Muscle of arm (tissue), 12 donors: Measurements from ENCODE around the gene KRT83. TPM values are rescaled to one million over a fixed set of nuclear protein-coding genes. Genes with fewer than 3 reads are reported as not detected.
A peak's percentile ranks its signal among the peaks of the same experiment; 100 is the strongest.
"Not testable (repeated sequence)": the region's sequence is repeated elsewhere in the genome, so short reads cannot be mapped to it uniquely, and the experiment has no call there.

Experiments
- DNase-seq: peaks from one replicate; pipeline ENCODE4 v3.0.0-alpha.2; 2013
- polyA plus RNA-seq, 12 donors: library from polyadenylated mRNA; unstranded; fragments of 120-200 nt; gene quantifications; one replicate each; pipeline ENCODE4 v1.2.1, GENCODE V29; 2013; ENCODE audit not compliant: insufficient read length in 12 of 12

KRT83 gene
- polyA plus RNA-seq, 12 donors = 0.09 TPM; not detected in 11

DNA sequence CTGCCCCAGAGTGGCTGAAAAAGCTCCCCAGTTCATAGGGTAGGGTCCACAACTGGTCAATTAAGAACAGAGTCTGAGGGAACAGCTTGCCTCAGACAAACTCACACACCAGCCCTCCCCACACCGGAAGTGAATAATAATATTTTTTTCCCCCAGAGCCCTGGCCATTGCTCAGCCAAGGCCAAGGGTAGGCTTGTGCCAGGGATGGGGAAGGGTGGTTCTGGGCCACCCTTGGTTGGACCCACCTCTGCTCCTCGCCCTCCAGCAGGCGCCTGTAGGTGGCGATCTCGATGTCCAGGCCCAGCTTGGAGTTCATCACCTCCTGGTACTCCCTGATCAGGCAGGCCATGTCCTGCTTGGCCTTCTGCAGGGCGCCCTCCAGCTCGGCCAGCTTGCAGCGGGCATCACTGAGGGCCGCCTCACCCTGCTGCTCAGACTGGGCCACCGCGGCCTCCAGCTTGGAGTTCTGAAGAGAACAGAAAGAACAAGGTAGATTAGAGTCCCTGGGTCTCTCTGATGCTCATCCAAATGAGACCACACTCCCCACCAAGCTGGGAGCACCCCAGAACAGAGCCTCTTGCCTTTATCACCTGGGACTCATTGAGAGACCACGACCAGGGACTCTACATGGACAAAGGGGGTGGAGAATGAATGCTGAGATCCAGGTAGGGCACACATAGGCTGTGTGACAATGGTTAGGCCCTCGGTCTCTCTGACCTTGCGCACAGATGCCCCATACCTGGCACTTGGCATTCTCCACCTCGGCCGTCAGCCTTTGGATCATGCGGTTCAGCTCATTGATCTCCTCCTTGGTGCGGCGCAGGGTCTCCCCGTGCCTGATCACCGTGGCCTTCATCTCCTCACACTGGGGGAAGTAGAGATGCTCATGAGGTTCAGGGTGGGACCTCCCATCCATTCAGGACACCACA is 34.1 kb downstream of the KRT83 start:
- not testable (repeated sequence) for DNase-seq

DNA sequence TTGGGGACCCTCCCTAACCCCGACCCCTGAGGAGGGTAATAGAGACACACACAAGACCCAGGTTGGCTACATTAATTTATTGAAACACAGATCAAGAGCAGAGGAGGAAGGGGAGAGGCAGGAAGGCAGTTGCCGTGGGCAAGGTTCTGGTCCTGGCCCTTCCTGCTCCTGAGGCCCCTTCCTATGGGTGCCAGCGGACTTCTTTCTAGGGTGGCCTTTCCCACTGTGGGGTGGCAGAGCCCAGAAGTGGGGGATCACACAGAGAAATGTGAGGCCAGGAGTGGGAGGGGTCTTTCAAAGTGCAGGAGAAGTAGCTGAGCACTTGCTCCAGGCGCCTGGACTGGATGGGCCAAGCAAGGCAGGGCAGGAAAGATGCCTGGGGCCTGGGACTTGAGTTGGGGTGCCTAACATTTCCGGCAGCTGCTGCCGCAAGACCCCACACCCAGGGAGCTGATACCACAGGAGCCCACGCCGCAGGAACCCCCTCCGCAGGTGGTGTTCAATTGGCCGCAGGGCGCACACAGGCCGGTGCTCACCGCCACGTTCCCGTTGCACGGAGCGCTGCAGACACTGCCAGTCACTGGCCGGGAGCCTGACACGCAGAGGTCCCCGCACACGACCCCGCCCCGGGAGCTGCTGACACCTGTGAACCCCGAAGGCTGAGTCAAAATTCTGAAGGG is 35.2 kb downstream of the KRT83 start:
- DNase-seq = no peak

DNA sequence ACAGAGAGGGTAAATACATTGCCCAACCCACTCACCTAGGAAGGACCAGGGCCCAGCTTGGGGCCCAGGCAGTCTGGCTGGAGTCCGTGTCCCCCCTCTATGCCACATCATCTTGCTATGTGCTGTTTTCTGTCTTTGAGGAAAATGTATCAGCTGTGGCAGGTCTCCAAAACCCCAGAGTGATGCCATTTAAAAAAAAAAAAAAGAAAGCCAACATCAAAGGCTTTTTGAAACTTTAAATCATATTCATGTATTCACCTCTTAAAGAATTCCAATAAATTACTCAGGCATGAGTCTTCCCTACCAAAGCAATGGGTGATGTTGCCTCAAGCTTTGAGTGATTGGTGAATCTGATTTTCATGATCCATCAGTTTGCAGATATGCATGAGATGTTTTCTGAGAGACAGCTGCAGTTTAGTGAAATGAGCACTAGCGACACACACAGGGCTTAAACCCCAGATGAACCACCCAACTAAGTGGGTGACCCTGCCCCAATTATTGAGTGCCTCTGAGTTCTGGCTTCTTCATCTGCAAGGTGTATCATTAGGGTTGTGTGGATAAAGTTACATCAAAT is 35.9 kb downstream of the KRT83 start:
- DNase-seq = no peak

DNA sequence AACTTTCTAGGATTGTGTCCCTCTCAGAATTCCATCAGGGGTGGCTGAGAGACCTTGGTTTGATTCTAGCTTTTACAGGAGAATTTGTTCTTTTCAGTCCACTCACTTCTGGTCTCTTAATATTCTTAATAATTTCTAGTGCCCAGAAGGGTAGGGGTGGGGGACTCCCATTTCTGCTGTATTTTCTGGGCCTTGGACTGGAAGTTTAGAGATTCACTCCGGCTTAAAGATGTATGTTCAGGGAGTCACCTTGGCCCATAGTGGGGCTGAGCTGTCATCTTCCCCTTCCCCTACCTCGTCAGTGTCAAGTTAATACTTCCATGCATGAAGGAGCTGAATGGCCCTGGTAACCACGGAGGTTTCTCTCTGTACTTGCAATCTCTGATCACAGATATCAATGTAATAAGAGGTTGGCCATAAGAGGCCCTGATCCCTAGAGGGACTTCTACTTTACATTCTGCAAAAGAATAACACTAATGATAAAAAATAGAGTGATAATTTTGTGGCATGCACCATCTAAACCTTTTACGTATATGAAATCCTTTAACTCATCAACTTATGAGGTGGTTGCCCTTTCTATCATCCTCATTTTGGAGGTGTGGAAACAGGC is 36.5 kb downstream of the KRT83 start:
- DNase-seq = no peak

DNA sequence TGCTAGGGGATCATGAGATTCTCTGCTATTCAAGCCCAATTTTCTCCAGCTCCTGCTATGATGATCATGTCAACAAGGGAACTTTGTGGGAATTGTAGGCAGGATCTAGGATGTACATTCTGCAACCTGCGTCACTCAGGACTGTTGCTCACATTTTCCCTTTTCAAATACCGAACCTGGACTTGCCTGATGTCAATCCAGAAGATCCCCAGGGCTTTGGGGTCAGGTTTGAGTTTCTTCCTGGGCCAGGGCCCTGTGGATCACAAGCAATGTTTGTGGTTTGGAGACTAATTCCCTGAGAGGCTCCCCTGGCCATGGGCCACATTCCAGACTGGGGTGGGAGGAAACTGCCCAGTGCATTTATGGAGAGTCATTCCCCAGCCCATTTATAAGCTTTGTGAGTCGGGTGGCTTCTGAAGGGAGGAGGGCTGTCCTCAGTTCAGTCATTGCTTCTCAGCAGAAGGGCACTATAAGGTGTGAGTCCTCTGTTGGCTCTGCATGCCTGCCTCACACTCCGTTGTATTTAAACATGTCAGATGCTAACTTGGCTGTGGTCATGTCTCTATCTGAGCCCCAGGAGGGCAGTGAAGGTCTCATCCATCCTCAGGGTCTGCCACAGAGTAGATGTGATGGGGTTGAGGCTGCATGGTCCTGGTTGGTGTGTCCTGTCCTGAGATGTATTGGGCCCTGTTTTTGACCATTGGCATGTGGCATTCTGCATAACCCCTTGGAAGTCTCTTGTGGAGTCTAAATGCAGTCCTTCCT is 40.2 kb downstream of the KRT83 start:
- DNase-seq = no peak

DNA sequence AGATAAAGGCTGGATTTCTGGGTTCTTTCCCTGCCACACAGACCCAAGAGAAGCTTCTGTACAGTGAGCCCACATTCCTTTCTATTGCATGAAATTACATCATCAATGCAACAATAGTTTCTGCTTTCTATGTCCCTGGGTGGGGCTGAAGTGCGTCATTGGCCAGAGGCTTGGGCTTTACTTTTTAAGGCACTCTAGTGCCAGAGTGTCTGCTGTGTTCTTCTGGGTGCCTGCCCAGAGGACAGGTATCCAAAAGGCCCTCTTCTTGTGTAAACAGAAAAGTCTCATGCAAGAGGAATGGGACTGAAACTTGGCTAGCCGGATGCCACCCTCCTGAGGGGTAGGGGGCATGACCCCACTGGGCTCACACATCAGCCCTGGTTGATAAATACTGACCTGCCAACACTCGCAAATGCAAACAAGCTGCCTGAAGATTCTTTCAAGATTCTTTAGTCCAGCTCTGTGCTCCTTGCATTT is 40.8 kb downstream of the KRT83 start:
- no peak for DNase-seq

DNA sequence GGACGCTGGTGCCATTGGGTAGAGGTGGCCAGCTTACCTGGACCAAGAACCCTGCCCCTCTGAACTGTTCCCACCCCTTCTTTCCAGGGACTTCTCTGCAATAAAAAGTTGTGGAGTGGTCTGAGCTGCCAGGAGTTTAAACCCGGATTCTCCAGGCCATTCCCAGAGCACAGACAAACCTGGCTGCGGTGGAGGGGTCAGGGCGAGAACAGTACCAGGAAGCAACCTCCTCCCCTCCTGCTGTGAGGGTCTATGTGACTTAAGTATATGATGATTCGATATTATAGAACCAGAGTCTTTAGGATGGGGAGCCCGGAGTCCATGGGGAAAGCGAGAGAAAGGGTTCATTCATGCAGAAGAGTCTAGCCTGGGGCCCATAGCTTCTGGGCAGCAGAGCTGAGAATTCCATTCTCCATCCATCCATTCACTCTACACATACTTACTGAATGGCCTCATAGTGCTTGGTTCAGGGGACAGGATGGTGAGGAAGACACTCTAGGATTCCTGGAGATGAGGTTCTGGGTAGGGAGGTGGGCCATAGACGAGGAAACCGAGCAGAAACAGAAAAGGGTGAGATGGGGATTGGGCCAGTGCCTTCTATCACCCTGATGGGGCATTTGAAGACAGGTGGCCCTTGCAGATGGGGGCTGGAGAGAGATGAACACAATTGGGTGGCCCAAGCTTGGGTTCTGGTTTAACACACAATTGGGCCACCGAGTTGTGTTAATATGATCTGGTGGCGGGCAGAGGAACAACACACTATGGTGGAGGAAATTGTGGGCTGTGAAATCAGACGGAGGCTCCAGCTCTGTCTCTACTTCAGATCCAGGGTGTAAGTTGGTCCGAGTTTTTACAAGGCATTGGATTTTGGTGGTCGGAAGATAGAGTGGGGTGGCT is 41.5 kb downstream of the KRT83 start:
- DNase-seq = no peak

DNA sequence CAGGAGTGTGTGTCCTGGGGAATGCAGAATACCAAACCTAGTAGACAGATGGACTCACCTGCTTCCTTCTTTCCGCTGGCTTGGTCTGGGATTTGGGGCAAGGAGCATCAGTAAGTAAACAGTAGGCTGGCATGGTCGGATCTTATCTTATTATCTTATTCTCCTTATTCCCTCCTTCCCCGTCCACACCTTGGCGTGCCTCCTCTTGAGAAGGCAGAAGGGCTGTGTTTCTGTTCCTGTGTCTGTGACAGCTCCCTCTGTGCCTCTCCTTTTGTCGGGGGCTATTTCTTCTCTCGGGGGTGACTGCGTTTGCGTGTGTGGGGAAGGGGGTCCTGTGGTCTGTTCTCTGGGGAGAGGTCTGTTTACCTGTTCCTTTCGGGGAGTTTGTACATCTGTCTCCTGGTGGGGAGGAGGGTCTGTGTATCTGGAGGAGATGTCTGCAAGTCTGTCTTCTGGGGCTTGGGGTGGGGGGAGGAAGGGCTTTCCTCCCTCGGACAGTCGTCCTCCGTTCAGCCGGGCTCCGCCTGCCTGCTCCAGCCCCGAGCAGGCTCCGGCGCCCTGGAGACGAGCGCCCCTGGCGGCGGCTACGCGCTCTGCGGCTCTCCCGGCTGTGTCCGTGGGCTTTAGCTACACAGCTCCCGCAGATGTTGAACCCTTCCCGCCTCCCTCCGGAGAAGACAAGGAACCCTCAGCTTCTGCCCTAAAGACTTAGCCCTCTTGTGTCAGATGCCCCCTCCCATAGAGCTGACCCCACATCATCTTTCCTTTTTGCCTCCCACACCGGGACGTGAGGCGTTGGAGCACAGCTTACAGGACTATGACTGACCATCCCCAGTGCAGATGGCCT is 42.4 kb downstream of the KRT83 start:
- peak; percentile 72 for DNase-seq

DNA sequence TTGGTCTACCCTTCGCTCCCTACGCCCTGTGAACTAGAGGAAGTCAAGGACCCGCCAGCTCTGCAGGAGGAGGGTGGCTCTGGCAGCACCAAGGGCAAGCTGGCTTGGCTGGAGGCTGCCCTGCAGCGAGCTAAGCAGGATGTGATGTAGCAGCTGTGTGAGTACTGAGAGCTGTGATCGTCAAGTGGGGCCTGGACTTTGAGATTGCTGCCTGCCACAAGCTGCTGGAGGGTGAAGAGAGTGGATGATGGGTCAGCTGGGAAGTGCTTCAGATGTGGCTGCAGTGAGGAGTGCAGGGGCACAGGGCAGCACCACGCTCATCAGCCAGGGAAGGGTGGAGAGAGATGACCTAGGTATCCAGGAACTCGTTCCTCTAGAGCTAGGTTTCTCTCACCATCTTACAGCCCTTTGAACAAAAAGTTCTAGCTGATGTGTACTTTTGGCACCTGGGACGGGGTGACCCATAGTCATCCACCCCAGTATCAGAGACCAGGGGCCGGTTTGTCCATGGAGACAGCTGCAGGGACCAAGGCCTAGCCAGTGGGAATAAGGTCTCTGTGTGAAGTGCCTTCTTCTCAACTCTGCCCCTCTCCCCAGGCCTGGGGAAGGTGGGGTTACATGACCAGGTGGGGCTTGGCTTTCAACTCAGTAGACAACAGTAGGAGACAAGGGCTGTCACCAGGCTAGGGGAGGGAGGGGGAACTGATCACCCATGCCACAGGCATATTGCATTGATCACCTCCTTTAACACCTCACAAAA is 43.5 kb downstream of the KRT83 start:
- DNase-seq = no peak

DNA sequence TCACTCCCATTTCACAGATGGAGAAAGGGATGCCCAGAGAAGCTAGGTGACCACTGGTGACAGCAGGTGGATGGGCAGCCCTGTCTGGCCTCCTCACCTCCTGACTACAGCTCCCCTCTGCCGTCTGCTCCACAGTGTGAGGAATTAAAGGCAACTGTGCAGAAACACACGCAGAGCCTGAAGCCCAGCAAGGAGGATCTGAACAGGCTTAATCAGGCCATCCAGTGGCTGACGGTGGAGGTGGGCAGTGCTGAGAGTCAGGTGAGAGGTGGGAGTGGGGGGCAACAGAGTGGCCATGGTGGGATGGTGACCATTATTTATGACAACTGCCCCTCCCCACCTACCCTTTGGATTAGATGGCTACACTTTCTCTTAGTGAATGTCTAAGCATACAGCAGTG is 45.5 kb downstream of the KRT83 start:
- DNase-seq = no peak

DNA sequence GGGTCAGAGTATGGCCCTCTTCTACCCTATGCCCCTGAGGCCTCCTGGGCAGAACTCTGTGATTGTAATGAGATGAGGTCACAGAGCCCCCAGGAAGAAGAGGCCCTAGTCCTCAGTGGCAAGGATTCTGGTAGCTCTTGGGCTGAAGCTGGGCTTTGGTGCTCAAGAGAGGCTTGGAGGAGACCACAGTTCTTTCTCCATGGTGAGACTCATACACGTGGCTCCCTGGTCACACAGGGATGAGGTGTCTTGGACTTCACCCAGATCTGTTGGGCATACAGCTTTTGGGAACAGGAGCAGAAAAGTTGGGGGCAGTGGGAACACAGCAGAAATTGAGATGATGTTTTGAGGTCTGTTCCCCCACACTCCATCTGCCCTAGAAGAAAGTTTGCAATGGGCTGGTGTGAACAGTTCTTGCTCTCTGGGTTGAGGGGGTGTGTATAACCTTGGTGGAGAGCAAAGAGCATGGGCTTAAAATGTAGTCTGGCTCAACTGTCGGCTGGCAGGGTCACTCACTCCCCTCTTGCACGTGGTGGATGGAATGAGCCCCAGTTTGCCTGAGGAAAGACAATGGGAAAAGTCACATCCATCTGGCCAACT is 46.6 kb downstream of the KRT83 start, which contains the start of gene KRT86:
Gene KRT86, plus strand, starts transcription at position 125 of the 600 bp plus-strand sequence. CDS start 27,272 bp downstream, outside the sequence.
- DNase-seq = no peak

DNA sequence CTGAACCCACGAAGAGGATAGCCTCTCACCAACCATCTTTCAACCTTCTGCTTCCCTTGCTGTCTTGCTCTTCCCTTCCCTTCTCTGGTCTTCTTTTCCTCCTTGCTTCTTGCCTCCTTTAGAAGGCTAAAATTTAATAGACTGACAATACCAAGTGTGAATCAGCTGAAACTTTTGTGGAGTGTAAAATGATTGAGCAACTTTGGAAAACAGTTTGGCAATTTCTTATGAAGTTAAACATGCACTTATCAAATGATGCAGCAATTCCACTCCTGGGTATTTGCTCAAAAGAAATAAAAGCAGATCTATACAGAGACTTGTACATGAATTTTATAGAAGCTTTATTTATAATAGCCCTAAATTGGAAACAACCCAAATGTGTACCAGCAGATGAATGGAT is 50.0 kb downstream of the KRT83 start:
- no peak for DNase-seq

DNA sequence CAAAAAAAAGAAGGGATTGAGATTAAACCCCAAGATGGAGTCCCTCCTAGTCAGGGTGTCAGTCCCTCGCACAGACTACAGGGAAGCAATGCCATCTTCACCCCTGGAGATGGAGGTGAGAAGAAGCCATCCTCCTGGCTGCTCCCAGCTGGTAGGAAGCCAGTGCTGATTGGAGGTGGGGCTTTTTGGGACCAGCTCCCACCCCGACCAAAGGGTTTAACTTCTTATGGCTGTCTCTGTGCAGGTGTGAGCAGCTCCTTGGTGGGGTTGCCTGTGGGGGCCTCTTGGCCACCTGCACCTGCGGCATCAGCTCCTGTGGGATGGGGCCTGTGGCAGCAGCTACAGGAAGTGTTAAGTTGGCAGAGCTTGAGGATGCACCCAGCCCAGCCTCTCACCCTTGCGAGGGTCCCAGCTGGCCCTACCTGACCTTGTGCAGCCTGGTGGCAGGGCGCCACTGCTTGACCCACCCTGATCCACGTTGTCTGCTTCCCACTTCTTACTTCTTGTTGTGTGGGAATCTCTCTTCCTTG is 50.6 kb downstream of the KRT83 start:
- no peak for DNase-seq

DNA sequence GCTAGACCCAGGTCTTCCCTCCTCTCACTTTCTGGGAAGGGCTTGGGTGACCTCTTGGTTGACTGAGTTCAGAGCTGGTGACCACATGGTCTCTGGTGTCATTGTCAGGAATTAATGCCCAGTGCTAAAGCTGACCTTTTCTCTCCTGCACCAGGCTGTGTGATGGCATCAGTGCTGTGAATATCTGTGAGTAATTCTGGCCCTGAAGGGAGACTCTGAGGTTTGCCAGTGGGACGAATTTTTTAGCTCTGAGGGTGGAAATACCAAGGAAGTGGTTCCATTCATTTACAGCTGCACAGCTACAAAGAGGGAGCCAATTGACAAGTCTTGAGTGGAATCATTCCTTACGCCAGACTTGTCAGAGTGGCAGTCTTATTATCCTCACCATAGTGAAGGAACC is 53.0 kb downstream of the KRT83 start:
- no peak for DNase-seq

DNA sequence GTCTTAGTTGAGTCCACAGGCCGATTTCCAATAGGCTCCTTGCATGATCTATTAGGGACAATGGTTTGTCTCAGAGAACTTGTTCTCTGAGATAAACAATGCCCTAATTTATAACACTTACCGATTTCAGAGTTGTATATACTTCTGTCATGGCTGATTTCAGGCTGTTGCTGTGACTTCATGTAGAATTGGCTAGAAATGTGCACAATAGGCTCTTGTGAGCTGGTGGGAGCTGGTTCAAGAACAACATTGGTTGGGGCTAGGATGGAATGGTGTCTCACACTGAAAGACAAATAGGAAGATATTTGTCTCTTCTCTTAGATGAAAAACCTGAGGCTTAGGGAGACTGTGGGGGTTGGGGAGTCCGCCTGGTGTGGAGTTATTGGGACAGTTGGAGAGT is 53.5 kb downstream of the KRT83 start:
- DNase-seq = no peak

DNA sequence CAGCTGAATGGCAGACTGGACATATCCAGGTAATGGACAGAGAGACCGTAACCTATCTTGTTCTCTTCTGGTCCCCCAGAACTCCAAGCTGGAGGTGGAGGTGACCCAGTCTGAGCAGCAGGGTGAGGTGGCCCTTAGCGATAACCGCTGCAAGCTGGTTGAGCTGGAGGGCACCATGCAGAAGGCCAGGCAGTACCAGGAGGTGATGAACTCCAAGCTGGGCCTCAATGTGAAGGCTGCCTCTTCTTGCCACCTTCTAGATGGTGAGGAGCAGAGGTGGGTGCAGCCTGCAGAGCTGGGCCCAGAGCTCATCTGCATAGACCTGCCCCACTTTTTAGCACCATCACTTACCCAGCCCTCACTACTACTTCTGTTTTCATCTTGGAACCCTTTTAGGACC is 53.9 kb downstream of the KRT83 start:
- DNase-seq = no peak

DNA sequence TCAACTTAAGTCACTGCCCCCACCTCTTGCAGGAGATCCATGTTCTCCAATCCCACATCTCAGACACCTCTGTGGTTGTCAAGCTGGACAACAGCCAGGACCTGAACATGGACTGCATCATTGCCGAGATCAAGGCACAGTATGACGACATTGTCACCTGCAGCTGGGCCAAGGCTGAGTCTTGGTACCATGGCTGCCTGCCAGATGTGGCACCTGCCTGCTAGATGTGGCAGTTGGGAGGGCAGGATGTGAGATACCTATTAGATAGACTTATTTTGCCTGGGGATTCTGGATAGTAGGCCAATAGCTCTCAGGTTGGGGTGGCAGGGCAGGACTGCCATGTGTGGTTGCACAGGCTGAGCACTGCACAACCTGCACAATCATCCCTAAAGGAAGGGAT is 54.7 kb downstream of the KRT83 start:
- DNase-seq = no peak

DNA sequence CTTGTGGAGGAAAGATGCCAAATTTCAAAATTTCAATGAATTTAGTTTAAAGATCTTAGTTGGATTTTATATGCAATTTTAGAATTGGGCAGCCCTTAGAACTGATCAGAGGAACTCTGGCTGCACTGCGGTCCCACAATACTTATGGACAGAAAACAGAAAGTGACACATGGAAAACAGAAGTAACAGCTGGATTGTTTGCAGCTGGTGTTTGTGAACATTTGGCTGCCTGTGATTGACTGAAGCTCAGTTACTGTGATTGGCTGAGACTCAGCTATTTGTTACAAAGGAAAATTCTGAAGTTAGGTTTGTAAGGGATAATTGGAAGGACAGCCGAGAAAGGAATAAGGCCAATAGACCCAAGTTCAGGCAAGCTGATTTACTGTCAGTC is 56.8 kb downstream of the KRT83 start:
- peak; percentile 66 for DNase-seq
